22Rv1 (cell line): ENCODE results near the gene MSI2.

Experiments
- CTCF ChIP-seq: fragments of 450-650 bp; IDR thresholded peaks from 2 replicates; pipeline ENCODE4 v1.5.1; 2017; ENCODE audit warnings: mild to moderate bottlenecking
- ZFX ChIP-seq: fragments of 450-650 bp; IDR thresholded peaks from 2 replicates; pipeline ENCODE4 v1.6.1; 2017; ENCODE audit warnings: antibody characterized with exemption, borderline replicate concordance

- TF ChIP-seq CTCF (no peak), ZFX (no peak)
Measured at GRCh38 chr17:57451191-57451590, 194.9 kb downstream of the MSI2 start.
